Left lung (tissue), 10 donors: ENCODE data around the gene TEX36. TPM values are rescaled to one million over a fixed set of nuclear protein-coding genes. Genes with fewer than 3 reads are reported as not detected.
A peak's percentile ranks its signal among the peaks of the same experiment; 100 is the strongest.

Experiments
- ATAC-seq: fragments of 200-7000 bp; cut with Tn5 transposase; one replicate; pipeline ENCODE4 v1.9.1; 2020; ENCODE audit warnings: moderate library complexity
- DNase-seq, 4 donors: peaks; one replicate each; pipeline ENCODE4 v3.0.0-alpha.2; 2013 to 2020
- H3K27ac ChIP-seq, 2 donors: fragments of 200-600 bp; sonication (generic) in 1 of 2; one replicate each; pipeline versions ENCODE4 v1.5.0 to v1.8.0; 2020 to 2021
- H3K27me3 ChIP-seq, 2 donors: fragments of 200-600 bp; sonication (generic) in 1 of 2; one replicate each; pipeline versions ENCODE4 v1.5.0 to v1.8.0; 2020 to 2021
- H3K36me3 ChIP-seq, 2 donors: fragments of 200-600 bp; sonication (generic) in 1 of 2; one replicate each; pipeline versions ENCODE4 v1.5.0 to v1.8.0; 2020 to 2021
- H3K4me1 ChIP-seq, 2 donors: fragments of 200-600 bp; one replicate each; pipeline ENCODE4 v1.8.0; 2021
- H3K4me3 ChIP-seq, 2 donors: fragments of 200-600 bp; sonication (generic) in 1 of 2; one replicate each; pipeline versions ENCODE4 v1.5.0 to v1.8.0; 2020 to 2021; ENCODE audit warnings: mild to moderate bottlenecking in 1 of 2
- H3K9me3 ChIP-seq, 2 donors: fragments of 200-600 bp; sonication (generic) in 1 of 2; one replicate each; pipeline versions ENCODE4 v1.5.0 to v1.8.0; 2020 to 2021
- CTCF ChIP-seq, 2 donors: fragments of 200-600 bp; sonication (generic) in 1 of 2; IDR thresholded peaks; one replicate each; pipeline versions ENCODE4 v1.5.0 to v1.8.0; 2021; ENCODE audit warnings: antibody characterized with exemption in 2 of 2
- intact Hi-C, 2 donors: fragments of 100-400 bp; cut with DNase I; formaldehyde crosslinking; loops; one replicate each; pipeline versions ENCODE4 v1.11.2 to v1.14.2; 2022
- polyA plus RNA-seq, 6 donors: library from polyadenylated mRNA; unstranded; fragments of 120-200 nt; gene quantifications; one replicate each; pipeline ENCODE4 v1.2.1, GENCODE V29; 2013; ENCODE audit not compliant: insufficient read length in 6 of 6
- total RNA-seq, 2 donors: library from RNA; stranded (reverse); fragmentation: NEBNext Ultra II Directional; extraction: Animal tissue kit (Norgen Biotek cat#: 25700); gene quantifications; one replicate each; pipeline ENCODE4 v1.2.1, GENCODE V29; 2021
- donor health status: DM: no; HTN: yes; CAD: no.
- donor health status: DM: no; HTN: no; CAD: no.

TEX36 gene
- total and polyA plus RNA-seq, 8 donors, result 0.26 TPM; not detected in 7

- no peak for ATAC-seq
Observed at GRCh38 chr10:125633517-125633999, 49.4 kb downstream of the TEX36 start.

GRCh38 chr10:125631806-125632205 lies 51.2 kb downstream of the TEX36 start:
- ATAC-seq, result no peak
- intact Hi-C loops, result no loop called here

More at GRCh38 chr10:125633517-125633999, 49.4 kb downstream of the TEX36 start:
- no peak for DNase-seq
- no peaks in the 10 kb centered on the region for H3K36me3 ChIP-seq
- H3K4me1 ChIP-seq, result no peaks in the 10 kb centered on the region
- intact Hi-C loops, result no loop called here
- no peak overlapping the region for H3K27ac ChIP-seq
- no peak overlapping the region for H3K4me3 ChIP-seq
- H3K9me3 ChIP-seq, result no peaks in the 10 kb centered on the region
- no peak for TF ChIP-seq CTCF (IDR thresholded peaks at IDR 0.05)
- no peaks in the 10 kb centered on the region for H3K27me3 ChIP-seq

DNA sequence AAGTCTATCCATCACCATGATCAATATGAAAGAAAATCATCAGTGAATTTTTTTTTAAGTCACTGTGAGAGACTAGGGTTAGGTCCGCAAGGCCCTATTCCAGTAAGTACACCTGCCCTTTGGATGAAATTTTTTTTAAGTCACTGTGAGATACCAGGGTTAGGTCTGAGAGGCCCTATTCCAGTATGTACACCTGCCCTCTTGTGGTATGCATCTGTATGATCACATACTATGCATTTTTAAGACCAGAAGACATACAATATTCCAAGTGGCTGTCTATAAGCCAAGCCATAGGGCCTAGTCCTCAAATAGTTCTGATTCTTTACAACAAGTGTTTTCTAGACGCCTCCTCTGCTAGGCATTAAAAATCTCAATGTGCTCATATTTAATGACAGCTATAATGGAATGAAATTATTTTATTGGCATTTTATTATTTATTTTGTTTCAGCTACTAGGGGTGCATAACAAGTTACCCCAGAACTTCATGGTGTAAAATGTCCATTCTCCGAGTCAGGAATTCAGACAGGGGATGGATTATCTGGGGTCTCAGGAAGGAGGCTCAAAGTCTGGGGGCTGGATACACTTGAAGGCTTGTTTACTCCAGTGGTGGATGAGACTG lies 53.1 kb downstream of the TEX36 start:
- H3K9me3 ChIP-seq, result no peaks in the 10 kb centered on the region
- DNase-seq (peak in 2 of 4 donors; percentile 15 to 48), ATAC-seq (peak; percentile 71)
- no peaks in the 10 kb centered on the region for H3K4me1 ChIP-seq
- H3K36me3 ChIP-seq, result no peaks in the 10 kb centered on the region
- no peaks in the 10 kb centered on the region for H3K27me3 ChIP-seq
- intact Hi-C loops, result no loop called here
- TF ChIP-seq CTCF (IDR thresholded peaks at IDR 0.05), result no peak
- H3K4me3 ChIP-seq, result no peak overlapping the region
- H3K27ac ChIP-seq, result no peak overlapping the region

More at GRCh38 chr10:125631806-125632205, 51.2 kb downstream of the TEX36 start:
- no peak overlapping the region for H3K4me3 ChIP-seq
- DNase-seq, result no peak
- H3K27me3 ChIP-seq, result no peaks in the 10 kb centered on the region
- H3K9me3 ChIP-seq, result no peaks in the 10 kb centered on the region
- no peaks in the 10 kb centered on the region for H3K4me1 ChIP-seq
- no peak for TF ChIP-seq CTCF (IDR thresholded peaks at IDR 0.05)
- no peak overlapping the region for H3K27ac ChIP-seq
- no peaks in the 10 kb centered on the region for H3K36me3 ChIP-seq

DNA sequence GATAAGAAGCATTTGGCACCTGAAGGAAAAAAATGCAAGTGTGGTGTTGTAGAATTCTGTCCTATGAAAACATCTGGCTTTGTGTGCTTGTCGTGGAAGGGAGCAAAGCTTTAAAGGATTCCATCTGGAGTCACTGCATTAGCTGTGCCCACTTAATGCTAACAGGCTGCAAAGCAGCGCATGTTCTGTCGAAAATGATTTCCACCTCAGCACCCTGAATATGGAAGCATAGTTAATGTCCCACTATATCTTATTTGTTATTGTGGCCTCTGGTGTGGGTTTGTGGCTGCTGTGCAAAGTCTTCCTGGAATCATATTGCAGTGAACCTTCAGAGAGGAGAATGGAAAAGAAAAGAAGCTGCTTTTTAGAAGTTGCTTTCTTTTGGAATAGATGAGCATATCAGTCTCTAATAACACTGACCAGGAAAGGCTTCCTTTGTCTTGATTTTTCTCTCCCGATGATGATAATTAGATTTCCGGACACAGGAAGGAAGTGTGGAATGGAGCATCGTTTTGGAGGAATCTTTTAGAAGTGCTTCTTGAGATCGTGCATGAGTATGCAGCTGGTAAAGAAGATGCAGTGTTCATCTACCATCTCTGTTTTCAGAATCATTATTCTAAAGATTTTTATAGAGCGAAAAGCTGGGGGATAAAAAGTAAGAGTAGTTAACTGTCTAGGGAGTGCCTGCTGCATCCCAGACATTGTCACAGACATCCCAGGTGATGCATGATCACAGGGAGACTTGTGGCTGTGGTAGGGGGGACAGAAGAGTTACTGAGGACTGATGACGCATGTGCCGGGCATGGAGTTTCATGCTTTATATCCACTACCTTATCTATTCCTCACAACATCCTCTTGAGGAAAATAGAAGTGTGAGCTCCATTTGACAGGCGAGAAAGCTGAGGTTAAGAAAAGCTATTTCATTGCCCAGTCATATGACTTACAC lies 54.6 kb downstream of the TEX36 start:
- no peaks in the 10 kb centered on the region for H3K9me3 ChIP-seq
- intact Hi-C loops, result no loop called here
- H3K27me3 ChIP-seq, result peaks cover 0 to 5% of the 10 kb centered on the region in 2 donors
- no peak for ATAC-seq
- H3K36me3 ChIP-seq, result no peaks in the 10 kb centered on the region
- H3K4me3 ChIP-seq, result no peak overlapping the region
- H3K27ac ChIP-seq, result no peak overlapping the region
- H3K4me1 ChIP-seq, result no peaks in the 10 kb centered on the region
- no peak for TF ChIP-seq CTCF (IDR thresholded peaks at IDR 0.05)
- DNase-seq, result no peak

DNA sequence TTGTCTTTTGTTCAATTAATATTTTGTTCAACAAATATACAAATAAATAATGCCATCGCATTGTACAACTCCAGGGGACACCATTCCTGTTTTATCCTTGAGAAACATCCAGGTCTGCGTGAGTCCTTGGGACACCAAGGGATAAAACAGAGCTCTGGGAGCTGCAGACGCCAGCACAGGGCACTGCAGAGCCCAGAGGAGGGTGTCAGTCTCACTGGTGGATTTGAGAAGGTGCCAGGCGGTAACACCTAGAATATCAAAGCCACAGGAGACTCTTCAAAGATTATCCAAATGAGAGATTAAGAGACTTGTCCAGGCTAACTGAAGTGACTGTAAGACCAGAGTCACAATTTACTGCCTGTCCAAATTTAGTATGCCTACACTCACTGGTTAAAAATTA lies 55.3 kb downstream of the TEX36 start:
- H3K36me3 ChIP-seq, result no peaks in the 10 kb centered on the region
- DNase-seq (no peak), ATAC-seq (no peak)
- intact Hi-C loops, result no loop called here
- H3K4me1 ChIP-seq, result no peaks in the 10 kb centered on the region
- H3K4me3 ChIP-seq, result no peak overlapping the region
- H3K27ac ChIP-seq, result no peak overlapping the region
- no peaks in the 10 kb centered on the region for H3K9me3 ChIP-seq
- TF ChIP-seq CTCF (IDR thresholded peaks at IDR 0.05), result no peak
- H3K27me3 ChIP-seq, result peaks cover 0 to 5% of the 10 kb centered on the region in 2 donors
